ENCODE results near the gene SH3GLB2.

GRCh38 chr9:129012343-129012742 lies 15.8 kb downstream of the SH3GLB2 start:
- TF ChIP-seq GATA2 (IDR thresholded peaks at IDR 0.05; ENCODE audit: low read depth, low read length) (no peak), GATA3 (IDR thresholded peaks at IDR 0.05; ENCODE audit: low read depth, low read length) (no peak)
